ENCODE measurements around the gene AK8. TPM values are rescaled to one million over a fixed set of nuclear protein-coding genes. Genes with fewer than 3 reads are reported as not detected.
A peak's percentile ranks its signal among the peaks of the same experiment; 100 is the strongest.

AK8 gene
- total and polyA plus RNA-seq, 8 donors: 0.56 to 0.89 (median 0.60) TPM; not detected in 5

DNA sequence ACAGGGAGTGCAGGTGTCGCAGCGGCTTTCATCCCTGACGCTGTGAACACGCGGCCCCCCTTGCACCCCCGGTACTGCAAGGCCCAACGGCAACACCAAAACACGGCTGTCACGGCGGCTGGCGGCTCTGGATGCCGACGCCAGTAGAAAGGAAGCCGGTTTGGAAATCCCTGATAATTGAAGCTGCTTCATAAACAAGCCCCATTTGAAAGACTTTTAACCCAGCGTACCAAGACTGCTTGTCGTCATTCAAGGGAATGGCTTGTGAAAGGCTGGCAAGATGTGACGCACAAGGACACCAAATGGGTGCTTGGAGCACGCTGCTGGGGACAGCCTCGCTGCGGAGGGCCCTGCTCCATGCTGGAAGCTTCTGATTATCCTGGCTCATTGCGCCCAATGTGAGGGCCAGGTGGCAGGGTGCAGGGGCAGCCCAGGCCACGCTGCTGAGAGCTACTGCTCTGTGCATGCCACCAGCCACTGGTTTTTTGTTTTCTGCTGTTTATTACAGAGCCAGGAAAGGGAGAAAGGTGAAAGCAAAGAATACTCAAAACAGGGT is 144.7 kb downstream of the AK8 start:
- H3K4me1 ChIP-seq: peaks cover 0 to 3% (median 0%) of the 10 kb centered on the region in 4 donors
- intact Hi-C loops (cut with DNase I; ENCODE audit: low total_unique reads): no loop called here
- no peaks in the 10 kb centered on the region for H3K9me3 ChIP-seq
- no peaks in the 10 kb centered on the region for H3K36me3 ChIP-seq
- H3K4me3 ChIP-seq: no peak overlapping the region
- H3K27me3 ChIP-seq: peaks cover 0 to 19% (median 0%) of the 10 kb centered on the region in 3 donors
- no peak overlapping the region for H3K27ac ChIP-seq
- WGBS, 5 donors: 47 to 64% (median 58%) methylated on average over 22 of the region's 22 CpGs
- DNase-seq: no peak
- TF ChIP-seq, protein P1, sequence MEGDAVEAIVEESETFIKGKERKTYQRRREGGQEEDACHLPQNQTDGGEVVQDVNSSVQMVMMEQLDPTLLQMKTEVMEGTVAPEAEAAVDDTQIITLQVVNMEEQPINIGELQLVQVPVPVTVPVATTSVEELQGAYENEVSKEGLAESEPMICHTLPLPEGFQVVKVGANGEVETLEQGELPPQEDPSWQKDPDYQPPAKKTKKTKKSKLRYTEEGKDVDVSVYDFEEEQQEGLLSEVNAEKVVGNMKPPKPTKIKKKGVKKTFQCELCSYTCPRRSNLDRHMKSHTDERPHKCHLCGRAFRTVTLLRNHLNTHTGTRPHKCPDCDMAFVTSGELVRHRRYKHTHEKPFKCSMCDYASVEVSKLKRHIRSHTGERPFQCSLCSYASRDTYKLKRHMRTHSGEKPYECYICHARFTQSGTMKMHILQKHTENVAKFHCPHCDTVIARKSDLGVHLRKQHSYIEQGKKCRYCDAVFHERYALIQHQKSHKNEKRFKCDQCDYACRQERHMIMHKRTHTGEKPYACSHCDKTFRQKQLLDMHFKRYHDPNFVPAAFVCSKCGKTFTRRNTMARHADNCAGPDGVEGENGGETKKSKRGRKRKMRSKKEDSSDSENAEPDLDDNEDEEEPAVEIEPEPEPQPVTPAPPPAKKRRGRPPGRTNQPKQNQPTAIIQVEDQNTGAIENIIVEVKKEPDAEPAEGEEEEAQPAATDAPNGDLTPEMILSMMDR (IDR thresholded peaks at IDR 0.05): no peak
- no peak for TF ChIP-seq EP300 (IDR thresholded peaks at IDR 0.05)
- no peak for TF ChIP-seq POLR2A (IDR thresholded peaks at IDR 0.05)
- no peak for TF ChIP-seq POLR2AphosphoS5 (IDR thresholded peaks at IDR 0.05)

DNA sequence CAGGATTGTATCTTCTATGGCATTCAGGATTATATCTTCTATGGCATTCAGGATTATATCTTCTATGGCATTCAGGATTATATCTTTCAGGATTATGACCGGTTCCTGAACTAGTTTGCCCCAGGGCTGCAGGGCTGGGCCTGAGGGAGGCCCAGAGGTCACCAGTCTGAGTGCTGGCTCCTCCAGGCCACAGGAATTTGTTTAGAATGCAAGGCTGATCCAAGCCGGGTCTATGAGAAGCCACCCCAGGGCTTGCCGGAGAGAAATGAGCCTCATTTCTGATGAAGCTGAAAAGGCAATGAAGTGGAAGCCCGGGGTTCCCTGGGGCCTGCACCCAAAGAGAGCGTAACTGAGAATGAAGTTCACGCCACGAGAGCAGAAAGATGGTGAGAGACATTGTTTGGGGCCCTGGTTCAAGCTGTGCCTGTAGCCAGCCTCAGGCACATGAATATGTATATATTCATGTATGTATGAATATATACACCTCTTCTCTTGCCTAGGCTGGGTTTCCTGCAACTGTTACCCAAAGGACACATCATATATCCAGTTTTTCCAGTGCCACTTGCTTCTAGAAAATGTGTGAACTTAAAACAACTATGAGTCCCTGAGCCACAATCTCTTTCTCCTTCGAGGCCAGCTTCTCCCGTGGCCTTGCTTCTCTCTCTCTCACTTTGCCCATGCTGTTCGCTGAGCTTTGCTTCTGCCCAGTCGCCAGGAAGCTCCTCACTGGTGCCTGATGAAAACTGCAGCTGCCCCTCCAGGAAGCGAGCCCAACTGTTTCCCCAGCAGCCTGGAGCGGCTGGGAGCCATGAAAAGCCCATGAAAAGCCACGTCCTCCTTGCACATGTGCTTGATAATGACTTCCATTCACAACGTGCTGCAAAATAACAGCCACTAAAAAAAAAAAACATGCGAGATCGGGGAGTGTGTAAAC is 145.5 kb downstream of the AK8 start:
- H3K27me3 ChIP-seq: peaks cover 0 to 19% (median 0%) of the 10 kb centered on the region in 3 donors
- H3K4me3 ChIP-seq: no peak overlapping the region
- peak in 1 of 2 donors; percentile 23 for DNase-seq
- 49 to 66% (median 61%) methylated on average over 17 of the region's 17 CpGs for WGBS, 5 donors
- peaks cover 0 to 3% (median 0%) of the 10 kb centered on the region in 4 donors for H3K4me1 ChIP-seq
- TF ChIP-seq POLR2A (IDR thresholded peaks at IDR 0.05) (no peak), POLR2AphosphoS5 (IDR thresholded peaks at IDR 0.05) (no peak), EP300 (IDR thresholded peaks at IDR 0.05) (no peak)
- TF ChIP-seq, protein P1 (IDR thresholded peaks at IDR 0.05): no peak
- intact Hi-C loops (cut with DNase I; ENCODE audit: low total_unique reads): no loop called here
- H3K36me3 ChIP-seq: no peaks in the 10 kb centered on the region
- no peaks in the 10 kb centered on the region for H3K9me3 ChIP-seq
- no peak overlapping the region for H3K27ac ChIP-seq

DNA sequence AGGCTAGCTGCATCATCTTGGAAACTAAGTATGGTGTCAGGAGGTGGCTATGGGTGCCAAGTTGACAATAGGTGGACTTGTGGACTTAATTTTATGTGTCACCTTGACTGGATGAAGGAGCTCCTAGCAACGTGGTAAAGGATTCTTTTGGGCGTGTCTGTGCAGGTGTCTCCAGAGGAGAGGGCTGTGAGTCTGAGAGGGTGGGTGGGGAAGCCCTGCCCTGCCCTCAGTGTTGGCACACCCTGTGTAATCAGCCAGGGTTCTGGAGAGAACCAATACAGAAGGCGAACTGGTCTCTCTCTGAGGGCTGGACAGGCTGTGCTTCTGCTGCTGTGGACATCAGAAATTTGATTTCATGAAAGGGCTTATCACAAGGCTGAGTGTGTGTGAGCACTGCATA is 146.9 kb downstream of the AK8 start:
- 43 to 73% (median 51%) methylated on average over 3 of the region's 3 CpGs for WGBS, 5 donors
- Histone ChIP-seq H3K36me3 (no peaks in the 10 kb centered on the region), H3K4me1 (peaks cover 0 to 3% (median 0%) of the 10 kb centered on the region in 4 donors), H3K27ac (no peak overlapping the region), H3K9me3 (no peaks in the 10 kb centered on the region), H3K27me3 (peaks cover 0 to 19% (median 0%) of the 10 kb centered on the region in 3 donors), H3K4me3 (no peak overlapping the region)
- DNase-seq: peak in 1 of 2 donors; percentile 24
- TF ChIP-seq, protein P1 (IDR thresholded peaks at IDR 0.05): no peak
- TF ChIP-seq POLR2AphosphoS5 (IDR thresholded peaks at IDR 0.05) (no peak), EP300 (IDR thresholded peaks at IDR 0.05) (no peak), POLR2A (IDR thresholded peaks at IDR 0.05) (no peak)
- intact Hi-C loops (cut with DNase I; ENCODE audit: low total_unique reads): no loop called here

Measured in stomach (tissue), 9 donors.